A549 (cell line): ENCODE results near the gene ZNF423. TPM values are rescaled to one million over a fixed set of nuclear protein-coding genes. Genes with fewer than 3 reads are reported as not detected.

Source experiments
- ATAC-seq, 2 experiments: fragments of 200-7000 bp in 1 of 2; fragments of >200 bp in 1 of 2; cut with Nextera tagmentation in 1 of 2; cut with Tn5 transposase in 1 of 2; 3 replicates each; pipeline versions ENCODE4 v1.8.0 to v1.9.1; 2018 to 2020; ENCODE audit warnings: mild to moderate bottlenecking in 1 of 2, moderate library complexity in 1 of 2
- CTCF ChIA-PET: fragments of 300-600 bp; sonication (Branson Sonifier 250); formaldehyde crosslinking; extraction: SDS; loops from one replicate; lab custom pipeline; 2021; ENCODE audit warnings: antibody characterized with exemption, inconsistent platforms; lab: Yijun Ruan, JAX
- POLR2A ChIA-PET: fragments of 350-600 bp; formaldehyde crosslinking; extraction: SDS; loops from one replicate; lab custom pipeline; 2021; ENCODE audit warnings: antibody characterized with exemption, inconsistent platforms; lab: Yijun Ruan, JAX
- DNase-seq, 2 experiments: peaks; one replicate each; pipeline versions ENCODE4 v3.0.0 to v3.0.0-alpha.2; 2011 to 2016; ENCODE audit warnings: low read depth in 1 of 2, low spot score in 1 of 2
- FAIRE-seq: peaks from 2 replicates; lab custom pipeline; 2011; peaks lifted over from hg19 to GRCh38; lab: Jason Lieb, UNC
- H3K27ac ChIP-seq, 2 experiments: fragments of >200 bp; sonication (Bioruptor Twin); formaldehyde crosslinking; 3 replicates each; pipeline ENCODE4 v1.5.1; 2016 to 2017
- H3K4me1 ChIP-seq: fragments of >200 bp; sonication (Bioruptor Twin); formaldehyde crosslinking; 3 replicates; pipeline ENCODE4 v1.6.1; 2016
- H3K4me2 ChIP-seq: fragments of >200 bp; sonication (Bioruptor Twin); formaldehyde crosslinking; 3 replicates; pipeline ENCODE4 v1.6.1; 2016
- H3K4me3 ChIP-seq: fragments of >200 bp; sonication (Bioruptor Twin); formaldehyde crosslinking; 3 replicates; pipeline ENCODE4 v1.5.1; 2016
- H3K9me3 ChIP-seq: fragments of >200 bp; sonication (Bioruptor Twin); formaldehyde crosslinking; 3 replicates; pipeline ENCODE4 v1.6.1; 2016
- BCL3 ChIP-seq: fragments of >200 bp; sonication (Bioruptor Twin); formaldehyde crosslinking; IDR thresholded peaks from 3 replicates; pipeline ENCODE4 v1.6.1; 2016
- CBX2 ChIP-seq: fragments of 200-600 bp; sonication (generic); IDR thresholded peaks from 2 replicates; pipeline ENCODE4 v1.6.1; 2016; ENCODE audit warnings: low read depth, mild to moderate bottlenecking, borderline replicate concordance
- CBX8 ChIP-seq: fragments of 200-600 bp; sonication (generic); IDR thresholded peaks from 2 replicates; pipeline ENCODE4 v1.6.1; 2016
- CHD2 ChIP-seq: fragments of 150-350 bp; IDR thresholded peaks from 2 replicates; pipeline ENCODE4 v1.6.1; 2014; ENCODE audit warnings: low read length; ENCODE audit not compliant: partially characterized antibody
- CHD4 ChIP-seq: fragments of 200-600 bp; sonication (generic); IDR thresholded peaks from 2 replicates; pipeline ENCODE4 v1.6.1; 2016; ENCODE audit warnings: antibody characterized with exemption, mild to moderate bottlenecking, borderline replicate concordance
- ELK1 ChIP-seq: fragments of 150-350 bp; IDR thresholded peaks from 2 replicates; pipeline ENCODE4 v1.6.1; 2014; ENCODE audit warnings: low read depth, mild to moderate bottlenecking, low read length
- EP300 ChIP-seq, 2 experiments: fragments of >200 bp; sonication (Bioruptor Twin); formaldehyde crosslinking; IDR thresholded peaks; 2 replicates in 1 of 2; 3 replicates in 1 of 2; pipeline ENCODE4 v1.6.1; 2016 to 2017
- FOSB ChIP-seq: fragments of 250-450 bp; sonication (Bioruptor Pico); IDR thresholded peaks from 2 replicates; pipeline ENCODE4 v1.5.0; 2020; ENCODE audit warnings: mild to moderate bottlenecking, moderate library complexity
- FOXS1 ChIP-seq: fragments of 250-450 bp; sonication (Bioruptor Pico); IDR thresholded peaks from 2 replicates; pipeline ENCODE4 v1.5.0; 2020; ENCODE audit warnings: mild to moderate bottlenecking, moderate library complexity
- HES2 ChIP-seq: fragments of >200 bp; sonication (Bioruptor Twin); formaldehyde crosslinking; IDR thresholded peaks from 2 replicates; pipeline ENCODE4 v1.6.1; 2016
- HEYL ChIP-seq: fragments of 250-450 bp; sonication (Bioruptor Pico); IDR thresholded peaks from 2 replicates; pipeline ENCODE4 v1.8.0; 2021; ENCODE audit warnings: mild to moderate bottlenecking, moderate library complexity
- JUN ChIP-seq, 2 experiments: fragments of >200 bp; sonication (Bioruptor Twin); formaldehyde crosslinking; IDR thresholded peaks; 2 replicates in 1 of 2; 3 replicates in 1 of 2; pipeline ENCODE4 v1.6.1; 2016 to 2017
- KDM5A ChIP-seq: fragments of 200-600 bp; sonication (generic); IDR thresholded peaks from 2 replicates; pipeline ENCODE4 v1.6.1; 2016; ENCODE audit warnings: antibody characterized with exemption, mild to moderate bottlenecking
- MAZ ChIP-seq: fragments of 150-350 bp; IDR thresholded peaks from 2 replicates; pipeline ENCODE4 v1.6.1; 2014; ENCODE audit warnings: antibody characterized with exemption, low read depth, low read length, borderline replicate concordance
- MYC ChIP-seq: IDR thresholded peaks from 2 replicates; pipeline ENCODE4 v1.6.1; 2012; ENCODE audit warnings: mild to moderate bottlenecking, inconsistent platforms, low read length, improper control_type of control experiment, borderline replicate concordance
- NR3C1 ChIP-seq: fragments of >200 bp; sonication (Bioruptor Twin); formaldehyde crosslinking; IDR thresholded peaks from 3 replicates; pipeline ENCODE4 v1.6.1; 2017
- PBX3 ChIP-seq: IDR thresholded peaks from 2 replicates; pipeline ENCODE4 v1.6.1; 2012
- POLR2AphosphoS2 ChIP-seq: conservative IDR thresholded peaks from 2 replicates; pipeline ENCODE4 v1.6.1; 2012; ENCODE audit warnings: low read length, improper control_type of control experiment, inconsistent platforms
- SMC3 ChIP-seq: fragments of >200 bp; sonication (Bioruptor Twin); formaldehyde crosslinking; IDR thresholded peaks from 3 replicates; pipeline ENCODE4 v1.6.1; 2018; ENCODE audit warnings: inconsistent platforms
- SREBF2 ChIP-seq: fragments of 450-650 bp; IDR thresholded peaks from 2 replicates; pipeline ENCODE4 v1.6.1; 2014; ENCODE audit warnings: mild to moderate bottlenecking, moderate library complexity
- USF2 ChIP-seq: fragments of 450-650 bp; IDR thresholded peaks from 2 replicates; pipeline ENCODE4 v1.6.1; 2014; ENCODE audit warnings: antibody characterized with exemption
- ZC3H11A ChIP-seq: fragments of 450-650 bp; IDR thresholded peaks from 2 replicates; pipeline ENCODE4 v1.6.1; 2014; ENCODE audit warnings: antibody characterized with exemption, mild to moderate bottlenecking
- ZFP36 ChIP-seq: fragments of 450-650 bp; IDR thresholded peaks from 2 replicates; pipeline ENCODE4 v1.6.1; 2014; ENCODE audit warnings: borderline replicate concordance; ENCODE audit not compliant: partially characterized antibody
- ZNF302 ChIP-seq: fragments of 250-450 bp; sonication (Bioruptor Pico); IDR thresholded peaks from 2 replicates; pipeline ENCODE4 v1.9.0; 2021; ENCODE audit warnings: inconsistent platforms, mild to moderate bottlenecking, moderate library complexity
- ZSCAN20 ChIP-seq: fragments of 250-450 bp; sonication (Bioruptor Pico); IDR thresholded peaks from 2 replicates; pipeline ENCODE4 v1.8.0; 2022; ENCODE audit warnings: mild to moderate bottlenecking, moderate library complexity
- WGBS: methylation state at CpG from one replicate; pipeline ENCODE4 v1.1.6; 2017; ENCODE audit errors: missing lambda C conversion rate; 5-methylcytosine and 5-hydroxymethylcytosine counted together
- polyA plus RNA-seq, 4 experiments: library from polyadenylated mRNA; depleted of rRNA in 3 of 4; stranded (reverse); fragments of >200 nt; fragmentation: RNase III in 1 of 4; extraction: RNeasy Plus Mini Kit Qiagen cat#74134 plus additional on column Dnase treatment in 1 of 4; gene quantifications; 2 replicates in 3 of 4; 3 replicates in 1 of 4; pipeline ENCODE4 v1.2.3, GENCODE V29; 2011 to 2017

ZNF423 gene
- polyA plus RNA-seq, 2 of the 4 experiments (the other 2 are of a cell fraction), result 0.04 to 0.10 TPM

- TF ChIP-seq POLR2AphosphoS2, result no peak
- TF ChIP-seq MYC, result no peak
- TF ChIP-seq SREBF2, result no peak
- TF ChIP-seq CHD2, result no peak
- TF ChIP-seq ZC3H11A, result no peak
- TF ChIP-seq BCL3, result no peak
- TF ChIP-seq HEYL (CRISPR knock-in tag), result no peak
- TF ChIP-seq CHD4, result no peak
- TF ChIP-seq ELK1, result no peak
- no peak for TF ChIP-seq CBX8
- no peak for TF ChIP-seq KDM5A
Observed at GRCh38 chr16:49603956-49604355, 252.0 kb downstream of the ZNF423 start (continued).

GRCh38 chr16:49602976-49603310, 253.0 kb downstream of the ZNF423 start:
- WGBS, result 55% methylated on average over 9 of the region's 9 CpGs
- Histone ChIP-seq H3K9me3 (no peaks in the 10 kb centered on the region), H3K27ac (no peak overlapping the region), H3K4me3 (no peak overlapping the region), H3K4me1 (no peaks in the 10 kb centered on the region), H3K4me2 (no peak overlapping the region)
- ChIA-PET CTCF (interaction anchor here (1.3 to 1.8 kb wide), 2 partner anchors 10 to 195 kb away, joined by 4 to 6 read pairs; no protein-coding TSS in a partner anchor), POLR2A (no interaction called here)
- no peak for ATAC-seq
- no peak for FAIRE-seq
- TF ChIP-seq EP300 (IDR thresholded peaks at IDR 0.05) (no peak), HES2 (no peak), KDM5A (no peak), CBX8 (no peak), PBX3 (no peak), CBX2 (no peak), ELK1 (no peak)
- DNase-seq, result no peak

GRCh38 chr16:49602201-49602975, 253.5 kb downstream of the ZNF423 start:
- no peak for DNase-seq
- Histone ChIP-seq H3K4me1 (no peaks in the 10 kb centered on the region), H3K4me2 (no peak overlapping the region), H3K9me3 (no peaks in the 10 kb centered on the region), H3K4me3 (no peak overlapping the region), H3K27ac (no peak overlapping the region)
- TF ChIP-seq FOXS1 (CRISPR knock-in tag), result no peak
- no peak for TF ChIP-seq MAZ
- no peak for TF ChIP-seq ZC3H11A
- no peak for TF ChIP-seq SMC3
- no peak for TF ChIP-seq ELK1
- no peak for TF ChIP-seq CHD4
- no peak for TF ChIP-seq ZNF302 (CRISPR knock-in tag)
- TF ChIP-seq JUN (IDR thresholded peaks at IDR 0.05), result no peak
- no peak for TF ChIP-seq ZFP36
- TF ChIP-seq KDM5A, result no peak
- no peak for TF ChIP-seq USF2
- no peak for TF ChIP-seq ZSCAN20 (CRISPR knock-in tag)
- TF ChIP-seq PBX3, result no peak
- no peak for TF ChIP-seq FOSB (CRISPR knock-in tag)
- TF ChIP-seq NR3C1, result no peak
- no peak for TF ChIP-seq CHD2
- no peak for TF ChIP-seq HEYL (CRISPR knock-in tag)
- ATAC-seq, result no peak
- POLR2A ChIA-PET, result no interaction called here
- CTCF ChIA-PET, result interaction anchor here (1.1 kb wide), 1 partner anchor 10 kb away, joined by 4 read pairs; no protein-coding TSS in a partner anchor
- 57% methylated on average over 20 of the region's 22 CpGs for WGBS
- no peak for FAIRE-seq
